GM18519 (cell line): ENCODE measurements around the gene SBDS.

Experiments used
- ATAC-seq: cut with Tn5 transposase; IDR thresholded peaks from one replicate; pipeline ENCODE4 v1.9.1; 2021; ENCODE audit warnings: mild to moderate bottlenecking, moderate library complexity; ENCODE audit not compliant: unreplicated experiment, low FRiP score

The SBDS gene

GRCh38 chr7:66948480-66949109 is 46.8 kb downstream of the SBDS start:
- ATAC-seq, result no peak

GRCh38 chr7:66946545-66946944 is 48.8 kb downstream of the SBDS start:
- ATAC-seq, result no peak

- no peak for ATAC-seq
These were observed 56.1 kb downstream of the SBDS start for GRCh38 chr7:66939325-66939724.

GRCh38 chr7:66937940-66938339 is 57.4 kb downstream of the SBDS start:
- ATAC-seq, result no peak
